GM12865 (cell line): ENCODE measurements around the gene SOX9.
"Not testable (repeated sequence)": the region's sequence is repeated elsewhere in the genome, so short reads cannot be mapped to it uniquely, and the experiment has no call there.

ENCODE experiments used
- DNase-seq: peaks from one replicate; pipeline ENCODE4 v3.0.0; 2010; ENCODE audit warnings: low read depth
- H3K4me3 ChIP-seq: 2 replicates; pipeline ENCODE4 v1.5.1; 2011; ENCODE audit warnings: mild to moderate bottlenecking, low read depth, low read length, control low read depth
- CTCF ChIP-seq: IDR thresholded peaks from 2 replicates; pipeline ENCODE4 v1.5.1; 2011; ENCODE audit warnings: low read length, control low read depth, low read depth, inconsistent platforms; ENCODE audit not compliant: insufficient read depth; ENCODE audit errors: missing control alignments

SOX9 gene

GRCh38 chr17:72139212-72139611, 18.4 kb downstream of the SOX9 start:
- DNase-seq: no peak
- no peak overlapping the region for H3K4me3 ChIP-seq
- TF ChIP-seq CTCF: no peak

DNA sequence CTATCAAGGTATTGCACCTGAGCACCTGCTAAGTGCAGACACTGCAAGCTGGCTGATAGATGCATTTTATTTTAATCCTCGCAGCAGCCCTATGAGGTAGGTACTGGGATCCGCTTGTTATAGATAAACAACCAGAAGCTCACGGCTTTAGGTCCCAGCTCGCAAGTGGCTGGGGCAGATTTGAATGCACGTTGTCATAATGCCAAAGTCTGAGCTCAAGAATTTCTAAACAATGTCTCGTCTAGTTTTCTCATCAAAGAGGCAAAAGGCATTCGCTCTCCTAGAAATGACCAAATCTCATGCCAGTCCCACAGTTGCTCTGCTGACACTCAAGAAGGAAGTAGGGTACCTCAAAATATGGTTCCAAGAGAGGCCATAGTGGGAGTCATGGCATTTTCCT, 20.5 kb downstream of the SOX9 start:
- DNase-seq: no peak
- H3K4me3 ChIP-seq: no peak overlapping the region
- no peak for TF ChIP-seq CTCF

- H3K4me3 ChIP-seq, DNase-seq: not testable (repeated sequence)
These were observed 21.3 kb downstream of the SOX9 start for GRCh38 chr17:72142097-72142496.

GRCh38 chr17:72142614-72143013, 21.8 kb downstream of the SOX9 start:
- no peak overlapping the region for H3K4me3 ChIP-seq
- DNase-seq: no peak
- no peak for TF ChIP-seq CTCF

DNA sequence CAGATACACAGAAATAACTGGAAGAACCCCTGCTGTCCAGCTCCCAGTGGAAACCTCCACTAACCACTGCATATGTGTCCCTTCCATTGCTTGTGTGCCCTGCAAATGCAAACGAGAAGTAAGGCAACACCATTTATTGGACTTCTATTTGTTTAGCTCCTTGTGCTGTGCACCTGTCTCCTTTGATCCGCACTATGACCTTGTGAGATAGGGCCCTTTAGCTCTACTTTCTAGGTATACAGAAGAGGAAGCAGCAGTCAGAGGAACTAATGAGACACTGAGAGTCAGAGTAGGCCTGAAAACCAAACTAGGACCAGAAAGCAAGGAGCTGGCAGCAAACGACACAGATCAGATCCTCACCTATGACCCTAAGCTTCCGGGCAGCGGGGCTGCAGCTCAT, 22.4 kb downstream of the SOX9 start:
- no peak for TF ChIP-seq CTCF

GRCh38 chr17:72144101-72144500, 23.3 kb downstream of the SOX9 start:
- no peak for TF ChIP-seq CTCF
- DNase-seq: no peak
- no peak overlapping the region for H3K4me3 ChIP-seq

More for the DNA sequence above, 22.4 kb downstream of the SOX9 start:
- no peak for DNase-seq
- no peak overlapping the region for H3K4me3 ChIP-seq

DNA sequence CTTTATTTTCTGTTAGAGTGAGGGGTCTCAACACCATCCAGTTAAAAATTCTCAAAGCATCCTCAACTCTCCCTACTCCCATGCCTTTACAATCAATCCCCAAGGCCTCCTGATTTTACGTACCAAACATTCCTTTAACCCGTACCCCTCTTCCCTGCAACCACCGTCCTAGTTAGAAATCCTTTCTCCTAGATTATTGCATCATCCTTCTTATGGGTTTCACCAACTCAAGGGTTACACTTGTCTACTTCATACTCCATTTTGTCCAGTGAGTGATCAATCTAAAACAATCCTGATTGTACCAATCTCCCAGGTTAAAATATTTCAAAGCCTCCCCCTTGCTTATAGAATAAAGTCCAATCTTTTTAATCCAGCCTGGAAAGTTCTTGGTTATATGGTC, 24.7 kb downstream of the SOX9 start:
- no peak for TF ChIP-seq CTCF
- no peak overlapping the region for H3K4me3 ChIP-seq
- DNase-seq: no peak

GRCh38 chr17:72145962-72146361, 25.1 kb downstream of the SOX9 start:
- H3K4me3 ChIP-seq: no peak overlapping the region
- no peak for DNase-seq
- no peak for TF ChIP-seq CTCF
